ENCODE data around the gene CCKAR. TPM values are rescaled to one million over a fixed set of nuclear protein-coding genes. Genes with fewer than 3 reads are reported as not detected.
"Not testable (repeated sequence)": the region's sequence is repeated elsewhere in the genome, so short reads cannot be mapped to it uniquely, and the experiment has no call there.

Gene CCKAR
- total and polyA plus RNA-seq, 3 experiments from 2014 or later: not detected

- no peaks in the 10 kb centered on the region for H3K27me3 ChIP-seq (ENCODE audit: insufficient read depth, low read length, poor library complexity, severe bottlenecking)
- no peaks in the 10 kb centered on the region for H3K9me3 ChIP-seq (ENCODE audit: low read length)
- CTCF ChIA-PET: no interaction called here
- Mint-ChIP-seq H3K27me3 (peaks cover 7 to 31% of the 10 kb centered on the region in 2 donors), H3K9me3 (peaks cover 0 to 4% (median 0%) of the 10 kb centered on the region in 5 donors), H3K4me1 (no peaks in the 10 kb centered on the region), H3K4me3 (no peak overlapping the region), H3K36me3 (no peaks in the 10 kb centered on the region), H3K27ac (no peak overlapping the region)
- DNase-seq: no peak
- no peak overlapping the region for H3K4me3 ChIP-seq (ENCODE audit: low read length)
- H3K27ac ChIP-seq (ENCODE audit: low read depth, low read length): no peak overlapping the region
- H3K36me3 ChIP-seq (ENCODE audit: insufficient read depth, low read length): no peaks in the 10 kb centered on the region
- POLR2A ChIA-PET: no interaction called here
- no peaks in the 10 kb centered on the region for H3K4me1 ChIP-seq (ENCODE audit: insufficient read depth, low read length)
These were observed 13.1 kb upstream of the CCKAR start for GRCh38 chr4:26503427-26503826.

DNA sequence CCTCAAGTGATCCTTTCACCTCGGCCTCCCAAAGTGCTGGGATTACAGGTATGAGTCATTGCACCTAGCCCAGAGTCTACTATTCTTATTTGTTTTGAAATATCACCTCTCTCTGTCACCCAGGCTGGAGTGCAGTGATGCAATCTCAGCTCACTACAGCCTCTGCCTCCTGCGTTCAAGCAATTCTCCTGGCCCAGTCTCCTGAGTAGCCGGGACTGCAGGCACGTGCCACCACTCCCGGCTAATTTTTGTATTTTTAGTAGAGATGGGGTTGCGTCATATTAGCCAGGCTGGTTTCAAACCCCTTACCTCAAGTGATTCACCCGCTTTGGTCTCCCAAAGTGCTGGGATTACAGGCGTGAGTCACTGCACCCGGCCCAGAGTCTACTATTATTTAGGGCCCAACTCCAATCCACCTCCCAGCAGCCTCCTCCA, 10.3 kb upstream of the CCKAR start:
- POLR2A ChIA-PET: not testable (repeated sequence)

GRCh38 chr4:26496207-26496783, 6.0 kb upstream of the CCKAR start:
- Mint-ChIP-seq H3K27ac (no peak overlapping the region), H3K4me1 (no peaks in the 10 kb centered on the region), H3K4me3 (no peak overlapping the region), H3K36me3 (no peaks in the 10 kb centered on the region), H3K9me3 (peaks cover 0 to 4% (median 4%) of the 10 kb centered on the region in 5 donors), H3K27me3 (peaks cover 19 to 46% of the 10 kb centered on the region in 2 donors)
- ChIA-PET POLR2A (no interaction called here), CTCF (no interaction called here)
- no peaks in the 10 kb centered on the region for H3K36me3 ChIP-seq (ENCODE audit: insufficient read depth, low read length)
- no peaks in the 10 kb centered on the region for H3K4me1 ChIP-seq (ENCODE audit: insufficient read depth, low read length)
- DNase-seq: no peak
- no peaks in the 10 kb centered on the region for H3K27me3 ChIP-seq (ENCODE audit: insufficient read depth, low read length, poor library complexity, severe bottlenecking)
- no peak overlapping the region for H3K27ac ChIP-seq (ENCODE audit: low read depth, low read length)
- H3K9me3 ChIP-seq (ENCODE audit: low read length): no peaks in the 10 kb centered on the region
- no peak overlapping the region for H3K4me3 ChIP-seq (ENCODE audit: low read length)

More for the DNA sequence above, 10.3 kb upstream of the CCKAR start:
- H3K9me3 Mint-ChIP-seq; H3K9me3 ChIP-seq (ENCODE audit: low read length); H3K27me3 ChIP-seq (ENCODE audit: insufficient read depth, low read length, poor library complexity, severe bottlenecking); H3K27ac ChIP-seq (ENCODE audit: low read depth, low read length); H3K36me3 Mint-ChIP-seq; CTCF ChIA-PET; H3K4me1 Mint-ChIP-seq; H3K4me3 Mint-ChIP-seq; H3K4me3 ChIP-seq (ENCODE audit: low read length); H3K4me1 ChIP-seq (ENCODE audit: insufficient read depth, low read length); H3K27ac Mint-ChIP-seq; H3K36me3 ChIP-seq (ENCODE audit: insufficient read depth, low read length); DNase-seq: not testable (repeated sequence)
- peaks cover 13 to 38% of the 10 kb centered on the region in 2 donors for H3K27me3 Mint-ChIP-seq

DNA sequence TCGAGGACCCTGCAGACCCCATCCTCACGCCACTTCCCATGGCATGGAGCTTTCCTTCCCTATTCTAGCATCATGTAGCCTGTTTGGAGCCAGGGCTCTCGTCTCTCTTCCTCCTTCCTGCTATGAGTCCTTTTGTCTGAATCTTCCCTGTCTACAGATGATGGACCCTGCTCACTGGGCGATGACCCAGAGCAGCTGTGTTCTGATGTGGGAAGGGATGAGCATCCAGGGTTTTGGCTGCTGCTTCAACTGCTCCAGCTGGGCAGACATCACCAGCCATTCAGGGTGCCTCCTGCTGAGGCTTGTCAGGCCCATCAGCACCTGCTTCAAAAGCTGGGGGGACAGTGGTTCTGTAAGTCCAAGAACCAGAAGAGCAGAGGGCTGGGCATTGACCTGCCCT, 3.2 kb upstream of the CCKAR start:
- Mint-ChIP-seq H3K9me3 (peaks cover 0 to 4% (median 0%) of the 10 kb centered on the region in 5 donors), H3K36me3 (no peaks in the 10 kb centered on the region), H3K4me3 (no peak overlapping the region), H3K4me1 (no peaks in the 10 kb centered on the region), H3K27ac (no peak overlapping the region), H3K27me3 (peaks cover 17 to 27% of the 10 kb centered on the region in 2 donors)
- H3K4me3 ChIP-seq (ENCODE audit: low read length): no peak overlapping the region
- H3K36me3 ChIP-seq (ENCODE audit: insufficient read depth, low read length): no peaks in the 10 kb centered on the region
- CTCF ChIA-PET: no interaction called here
- POLR2A ChIA-PET: no interaction called here
- H3K27ac ChIP-seq (ENCODE audit: low read depth, low read length): no peak overlapping the region
- no peaks in the 10 kb centered on the region for H3K4me1 ChIP-seq (ENCODE audit: insufficient read depth, low read length)
- H3K9me3 ChIP-seq (ENCODE audit: low read length): no peaks in the 10 kb centered on the region
- DNase-seq: no peak
- H3K27me3 ChIP-seq (ENCODE audit: insufficient read depth, low read length, poor library complexity, severe bottlenecking): no peaks in the 10 kb centered on the region

- H3K27me3 Mint-ChIP-seq: peaks cover 15 to 27% of the 10 kb centered on the region in 2 donors
- H3K4me1 Mint-ChIP-seq: no peaks in the 10 kb centered on the region
- no peak overlapping the region for H3K27ac Mint-ChIP-seq
- H3K36me3 Mint-ChIP-seq: no peaks in the 10 kb centered on the region
- no peak overlapping the region for H3K27ac ChIP-seq (ENCODE audit: low read depth, low read length)
- H3K4me3 ChIP-seq (ENCODE audit: low read length): no peak overlapping the region
- no peaks in the 10 kb centered on the region for H3K9me3 ChIP-seq (ENCODE audit: low read length)
- H3K36me3 ChIP-seq (ENCODE audit: insufficient read depth, low read length): no peaks in the 10 kb centered on the region
- DNase-seq: no peak
- ChIA-PET CTCF (no interaction called here), POLR2A (no interaction called here)
- H3K4me3 Mint-ChIP-seq: no peak overlapping the region
- H3K27me3 ChIP-seq (ENCODE audit: insufficient read depth, low read length, poor library complexity, severe bottlenecking): no peaks in the 10 kb centered on the region
- no peaks in the 10 kb centered on the region for H3K4me1 ChIP-seq (ENCODE audit: insufficient read depth, low read length)
- H3K9me3 Mint-ChIP-seq: peaks cover 0 to 4% (median 0%) of the 10 kb centered on the region in 5 donors
These were observed 1.3 kb upstream of the CCKAR start for GRCh38 chr4:26491449-26492170.

DNA sequence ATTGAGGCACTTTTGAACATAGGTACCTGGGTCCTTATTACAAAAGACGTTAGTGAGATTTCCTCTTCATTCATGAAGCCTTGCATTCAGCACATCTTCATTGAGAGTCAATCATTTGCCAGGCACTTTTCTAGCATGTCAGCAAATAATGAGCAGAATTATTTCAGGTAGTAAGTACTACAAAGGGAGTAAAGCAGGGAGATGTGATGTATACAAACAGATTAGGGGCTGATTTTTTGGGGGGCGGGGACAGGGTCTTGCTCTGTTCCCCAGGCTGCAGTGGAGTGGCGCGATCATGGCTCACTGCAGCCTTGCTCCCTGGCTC, 638 bp upstream of the CCKAR start:
- H3K36me3 Mint-ChIP-seq: no peaks in the 10 kb centered on the region
- POLR2A ChIA-PET: no interaction called here
- no peaks in the 10 kb centered on the region for H3K9me3 ChIP-seq (ENCODE audit: low read length)
- peak overlapping the region in 1 of 8 donors; percentile 67 for H3K27ac Mint-ChIP-seq
- H3K4me1 Mint-ChIP-seq: no peaks in the 10 kb centered on the region
- H3K9me3 Mint-ChIP-seq: peaks cover 0 to 4% (median 0%) of the 10 kb centered on the region in 5 donors
- H3K27ac ChIP-seq (ENCODE audit: low read depth, low read length): no peak overlapping the region
- peaks cover 13 to 20% of the 10 kb centered on the region in 2 donors for H3K27me3 Mint-ChIP-seq
- CTCF ChIA-PET: no interaction called here
- no peaks in the 10 kb centered on the region for H3K27me3 ChIP-seq (ENCODE audit: insufficient read depth, low read length, poor library complexity, severe bottlenecking)
- H3K4me3 ChIP-seq (ENCODE audit: low read length): no peak overlapping the region
- no peaks in the 10 kb centered on the region for H3K36me3 ChIP-seq (ENCODE audit: insufficient read depth, low read length)
- no peak overlapping the region for H3K4me3 Mint-ChIP-seq
- no peaks in the 10 kb centered on the region for H3K4me1 ChIP-seq (ENCODE audit: insufficient read depth, low read length)
- no peak for DNase-seq

DNA sequence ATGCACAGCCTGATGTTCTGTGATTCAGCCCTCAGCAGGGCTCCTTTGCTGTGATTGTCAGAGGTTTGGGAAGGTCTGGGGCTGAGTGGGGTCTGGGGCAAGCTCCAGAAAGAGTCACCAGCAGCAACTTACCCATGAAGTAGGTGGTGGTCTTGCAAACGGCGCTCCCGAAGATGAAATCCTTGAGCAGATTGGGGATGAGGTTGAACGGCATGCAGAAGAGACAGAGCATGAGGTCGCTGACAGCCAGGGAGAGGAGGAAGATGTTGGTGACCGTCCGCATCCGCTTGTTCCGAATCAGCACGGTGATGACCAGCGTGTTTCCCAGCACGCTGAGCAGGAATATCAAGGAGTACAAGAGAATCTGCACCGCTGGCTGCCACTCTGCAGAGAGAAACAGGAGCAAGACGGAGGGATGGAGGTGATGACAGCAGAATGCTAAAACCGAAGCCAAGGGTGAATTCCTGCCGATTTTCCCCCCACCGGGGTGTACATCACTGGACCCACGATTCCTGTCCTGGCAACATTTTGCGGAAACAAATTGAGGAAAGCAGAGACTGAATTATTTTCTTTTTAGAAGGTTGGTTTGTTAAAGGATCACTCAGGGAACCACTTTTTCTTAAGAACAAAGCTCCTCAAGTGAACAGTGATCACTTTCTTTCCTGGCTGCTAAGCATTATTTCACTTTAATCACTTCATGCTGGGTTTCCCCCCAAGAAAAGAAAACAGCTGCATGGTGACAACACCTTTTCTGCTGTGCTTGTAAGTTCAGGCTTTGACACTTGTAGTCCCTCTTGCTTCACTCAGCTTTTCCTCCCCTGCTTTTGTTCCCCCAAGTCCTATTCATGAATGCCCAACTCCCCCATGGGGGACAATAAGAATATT, 941 bp downstream of the CCKAR start:
- ChIA-PET CTCF (no interaction called here), POLR2A (no interaction called here)
- Mint-ChIP-seq H3K27me3 (peaks cover 9 to 13% of the 10 kb centered on the region in 2 donors), H3K36me3 (no peaks in the 10 kb centered on the region), H3K9me3 (no peaks in the 10 kb centered on the region), H3K27ac (peak overlapping the region in 2 of 8 donors; percentile 15 to 61), H3K4me3 (no peak overlapping the region), H3K4me1 (no peaks in the 10 kb centered on the region)
- Histone ChIP-seq H3K4me1 (ENCODE audit: insufficient read depth, low read length) (no peaks in the 10 kb centered on the region), H3K27me3 (ENCODE audit: insufficient read depth, low read length, poor library complexity, severe bottlenecking) (no peaks in the 10 kb centered on the region), H3K27ac (ENCODE audit: low read depth, low read length) (no peak overlapping the region), H3K36me3 (ENCODE audit: insufficient read depth, low read length) (no peaks in the 10 kb centered on the region), H3K4me3 (ENCODE audit: low read length) (no peak overlapping the region), H3K9me3 (ENCODE audit: low read length) (no peaks in the 10 kb centered on the region)
- no peak for DNase-seq

DNA sequence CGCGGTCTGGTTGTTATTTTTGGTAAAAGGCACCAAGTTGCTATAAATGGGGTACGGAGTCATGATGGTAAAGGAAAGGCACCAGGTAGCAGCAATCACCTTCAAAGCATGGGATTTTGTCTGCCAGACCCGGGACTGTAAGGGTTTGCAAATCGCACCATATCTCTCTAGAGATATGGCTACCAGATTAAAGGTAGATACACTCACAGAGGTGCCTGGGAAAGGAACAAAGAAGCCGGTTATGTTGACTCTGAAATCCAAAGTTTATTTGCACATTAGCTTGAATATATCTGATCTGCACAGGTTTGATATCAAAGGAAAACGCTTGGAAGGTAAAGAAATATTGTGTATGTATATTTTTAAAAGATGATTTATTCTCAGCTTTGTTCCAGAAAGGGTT, 4.6 kb downstream of the CCKAR start:
- no peaks in the 10 kb centered on the region for H3K9me3 ChIP-seq (ENCODE audit: low read length)
- CTCF ChIA-PET: no interaction called here
- POLR2A ChIA-PET: interaction anchor here (0.5 kb wide), 1 partner anchor 98 kb away, joined by 5 read pairs; no protein-coding TSS in a partner anchor
- Mint-ChIP-seq H3K27ac (no peak overlapping the region), H3K36me3 (no peaks in the 10 kb centered on the region), H3K9me3 (no peaks in the 10 kb centered on the region), H3K4me3 (no peak overlapping the region), H3K27me3 (peaks cover 5 to 7% of the 10 kb centered on the region in 2 donors), H3K4me1 (no peaks in the 10 kb centered on the region)
- H3K4me1 ChIP-seq (ENCODE audit: insufficient read depth, low read length): no peaks in the 10 kb centered on the region
- H3K27me3 ChIP-seq (ENCODE audit: insufficient read depth, low read length, poor library complexity, severe bottlenecking): no peaks in the 10 kb centered on the region
- no peak overlapping the region for H3K27ac ChIP-seq (ENCODE audit: low read depth, low read length)
- H3K4me3 ChIP-seq (ENCODE audit: low read length): no peak overlapping the region
- H3K36me3 ChIP-seq (ENCODE audit: insufficient read depth, low read length): no peaks in the 10 kb centered on the region
- DNase-seq: no peak

Measured in CD8-positive, alpha-beta memory T cell (primary cell).